CD4-positive, alpha-beta T cell treated with Interleukin-4 for 1 hour (primary cell): ENCODE measurements around the gene EYA2.
A peak's percentile ranks its signal among the peaks of the same experiment; 100 is the strongest.

ENCODE experiments used
- DNase-seq, 2 donors: peaks; one replicate each; pipeline ENCODE4 v3.0.0-alpha.2; 2020 to 2022

Gene EYA2

GRCh38 chr20:47122560-47122959 is 227.9 kb downstream of the EYA2 start:
- no peak for DNase-seq

GRCh38 chr20:47124181-47124717 is 229.6 kb downstream of the EYA2 start:
- DNase-seq: peak in 1 of 2 donors; percentile 41

- DNase-seq: no peak
Observed at GRCh38 chr20:47125508-47125757, 230.8 kb downstream of the EYA2 start.

- no peak for DNase-seq
Observed at GRCh38 chr20:47125758-47126591, 231.3 kb downstream of the EYA2 start.

GRCh38 chr20:47126709-47127108 is 232.1 kb downstream of the EYA2 start:
- no peak for DNase-seq

GRCh38 chr20:47127546-47127945 is 232.9 kb downstream of the EYA2 start:
- DNase-seq: no peak

- no peak for DNase-seq
Observed at GRCh38 chr20:47127999-47128398, 233.4 kb downstream of the EYA2 start.

GRCh38 chr20:47129306-47129705 is 234.7 kb downstream of the EYA2 start:
- DNase-seq: no peak

- DNase-seq: no peak
Observed at GRCh38 chr20:47133809-47134456, 239.3 kb downstream of the EYA2 start.

- DNase-seq: no peak
Observed at GRCh38 chr20:47136782-47137181, 242.1 kb downstream of the EYA2 start.

- DNase-seq: no peak
Observed at GRCh38 chr20:47137231-47137870, 242.7 kb downstream of the EYA2 start.

- DNase-seq: no peak
Observed at GRCh38 chr20:47139934-47140535, 245.4 kb downstream of the EYA2 start.

- DNase-seq: no peak
Observed at GRCh38 chr20:47141350-47141921, 246.8 kb downstream of the EYA2 start.

- no peak for DNase-seq
Observed at GRCh38 chr20:47141941-47142773, 247.5 kb downstream of the EYA2 start.

- DNase-seq: no peak
Observed at GRCh38 chr20:47142774-47143170, 248.1 kb downstream of the EYA2 start.

- no peak for DNase-seq
Observed at GRCh38 chr20:47143657-47144056, 249.0 kb downstream of the EYA2 start.

- no peak for DNase-seq
Observed at GRCh38 chr20:47144463-47144862, 249.8 kb downstream of the EYA2 start.

GRCh38 chr20:47146686-47147085 is 252.0 kb downstream of the EYA2 start:
- DNase-seq: no peak

GRCh38 chr20:47148059-47148458 is 253.4 kb downstream of the EYA2 start:
- no peak for DNase-seq

GRCh38 chr20:47149939-47150338 is 255.3 kb downstream of the EYA2 start:
- no peak for DNase-seq

GRCh38 chr20:47150403-47151152 is 255.9 kb downstream of the EYA2 start:
- peak; percentile 21 to 40 for DNase-seq
